Measurements from ENCODE around the gene CNTFR.

CNTFR gene

DNA sequence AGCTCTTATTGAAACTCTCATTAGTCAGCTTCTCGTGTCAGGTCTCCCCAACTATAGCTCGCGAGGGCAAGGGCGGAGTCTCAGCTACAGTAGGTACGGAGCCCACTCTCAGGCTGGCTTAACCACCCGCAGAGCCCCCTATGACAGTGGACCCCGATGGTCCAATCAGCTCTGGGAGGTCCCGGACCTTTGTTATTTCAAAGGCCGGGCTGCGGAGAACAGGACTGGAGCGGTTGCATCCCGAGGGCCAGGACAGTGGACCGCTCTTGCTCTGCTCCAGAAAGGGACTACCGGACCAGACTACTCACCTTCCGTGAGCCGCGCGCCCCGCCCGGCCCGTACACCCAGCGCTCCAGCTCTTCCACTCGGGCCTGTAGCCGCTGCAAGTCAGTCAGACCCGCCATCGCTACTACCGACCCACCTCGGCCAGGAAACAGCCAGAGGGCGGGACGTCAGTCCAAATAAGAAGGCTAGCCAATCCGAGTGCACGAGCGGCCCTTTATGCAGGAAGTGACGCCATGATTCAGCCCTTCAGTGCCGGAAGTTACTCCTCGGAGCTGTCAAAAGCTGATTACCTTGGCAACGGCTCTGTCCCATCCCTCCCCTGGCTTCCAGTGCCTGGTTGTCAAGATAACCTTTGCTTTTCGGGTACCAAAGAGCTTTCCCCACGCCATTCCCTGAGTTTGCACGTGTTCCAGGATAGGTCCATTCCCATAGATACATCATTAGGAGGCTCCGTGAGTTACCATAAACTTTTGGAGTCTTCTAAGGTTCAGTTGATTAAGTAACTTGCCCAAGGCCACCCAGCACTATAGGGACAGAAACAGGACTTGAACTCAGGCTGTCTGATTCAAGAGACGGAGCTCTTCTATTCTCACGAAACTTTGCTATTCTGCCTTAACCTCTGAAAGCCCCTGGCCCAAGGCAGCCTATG, 30.8 kb upstream of the CNTFR start, which contains the start of gene DCTN3:
Gene DCTN3 (minus strand): TSS at position 435 of the 934 bp plus-strand sequence. CDS start 31 bp downstream, at position 404.
- DNase-seq, result peak; percentile 99

DNA sequence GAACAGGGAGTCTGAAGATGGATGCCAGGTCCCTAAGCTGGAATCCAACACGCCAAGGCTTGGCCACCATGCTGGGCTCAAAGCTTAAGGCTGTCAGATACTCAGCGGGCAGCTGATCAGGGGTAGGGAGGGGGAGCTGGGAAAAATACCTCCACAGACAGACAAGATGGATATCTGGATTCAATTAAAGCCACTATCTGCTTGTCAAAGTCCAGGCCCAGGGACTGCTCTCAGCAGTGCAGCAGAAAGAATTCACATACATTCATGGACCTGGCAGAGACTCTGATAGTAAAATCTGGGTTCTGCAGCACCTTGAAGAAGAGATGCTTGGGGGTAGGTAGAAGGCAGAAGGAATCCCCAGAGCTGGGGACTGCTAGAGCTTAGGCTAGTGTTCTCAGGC, 25.6 kb upstream of the CNTFR start:
- DNase-seq, result no peak

DNA sequence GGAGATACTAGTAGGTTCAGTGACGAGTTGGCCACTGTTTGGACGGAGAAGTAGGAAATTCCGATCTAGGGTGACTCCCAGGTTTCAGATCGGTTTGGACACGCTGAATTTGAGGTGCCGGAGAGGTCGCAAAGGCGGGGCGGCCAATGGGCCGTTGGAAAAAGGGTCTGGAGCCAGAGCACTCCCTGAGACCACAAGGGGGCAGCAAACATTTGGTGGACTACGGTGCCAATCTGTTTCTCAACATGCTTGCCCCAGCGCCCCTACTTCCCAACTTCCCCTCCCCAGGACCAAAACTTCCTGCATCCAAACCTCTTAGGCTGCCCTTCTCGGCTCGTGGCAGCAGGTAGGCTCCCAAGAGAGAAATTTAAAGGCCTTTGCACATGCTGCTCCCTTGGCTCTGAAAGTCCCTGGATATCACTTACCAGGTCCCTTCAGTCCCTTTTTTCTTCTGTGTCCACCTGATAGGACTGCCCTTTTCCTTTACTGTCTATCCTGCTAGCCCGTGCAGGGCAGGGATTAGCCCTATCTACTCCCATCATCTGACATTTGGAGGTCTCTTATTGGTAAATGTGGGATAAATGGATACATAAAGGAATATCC, 23.4 kb upstream of the CNTFR start:
- DNase-seq, result peak; percentile 94

DNA sequence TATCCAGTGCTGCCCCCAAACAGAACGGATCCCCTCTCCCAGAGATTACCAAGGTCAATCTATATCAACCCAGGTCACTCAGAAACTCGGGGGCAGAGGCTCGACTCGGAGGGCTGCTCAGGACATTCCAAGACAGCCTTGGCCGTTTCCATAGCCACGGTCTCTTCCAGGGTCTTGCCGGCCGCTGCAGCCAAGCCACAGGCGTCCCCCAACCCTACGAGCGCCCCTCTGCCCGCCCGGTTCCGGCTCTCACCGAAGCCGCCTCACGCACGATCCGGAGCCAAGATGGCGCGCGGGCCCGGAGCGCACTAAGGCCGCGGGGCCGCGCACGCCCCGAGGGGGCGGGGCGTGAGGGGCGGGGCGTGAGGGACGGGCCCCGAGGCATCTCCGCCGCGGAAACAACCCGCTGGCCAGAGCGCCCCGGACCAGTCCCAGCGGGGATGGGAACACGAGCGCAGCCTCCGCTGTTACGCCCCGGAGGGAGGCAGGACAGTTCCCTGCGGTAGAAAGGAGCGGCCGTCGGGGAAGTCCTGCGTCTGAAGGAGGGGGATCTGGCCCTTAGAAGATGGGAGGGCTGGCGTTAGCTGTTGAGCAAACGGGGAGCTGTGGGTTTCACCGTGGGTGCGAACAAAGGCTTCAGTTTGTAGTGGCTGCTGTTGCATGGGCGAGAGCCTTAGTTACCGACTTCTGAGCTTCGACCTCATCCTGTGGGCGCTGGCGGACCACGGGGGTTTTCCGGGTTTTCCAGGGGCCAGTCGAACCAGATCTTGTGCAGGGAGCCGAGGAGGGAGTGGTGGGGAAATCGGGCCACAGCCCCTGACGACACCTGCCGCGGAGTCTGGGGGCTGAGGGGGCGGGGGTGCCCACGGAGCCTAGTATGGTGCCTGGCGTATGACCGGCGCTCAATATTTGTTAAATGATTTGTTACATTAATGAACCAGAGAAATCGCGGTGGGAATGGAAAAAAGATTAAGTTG, 22.6 kb upstream of the CNTFR start, which contains the start of gene RPP25L:
Gene RPP25L (minus strand): TSS at position 287 of the 977 bp plus-strand sequence. CDS start 801 bp downstream, outside the sequence.
- DNase-seq, result peak; percentile 93

DNA sequence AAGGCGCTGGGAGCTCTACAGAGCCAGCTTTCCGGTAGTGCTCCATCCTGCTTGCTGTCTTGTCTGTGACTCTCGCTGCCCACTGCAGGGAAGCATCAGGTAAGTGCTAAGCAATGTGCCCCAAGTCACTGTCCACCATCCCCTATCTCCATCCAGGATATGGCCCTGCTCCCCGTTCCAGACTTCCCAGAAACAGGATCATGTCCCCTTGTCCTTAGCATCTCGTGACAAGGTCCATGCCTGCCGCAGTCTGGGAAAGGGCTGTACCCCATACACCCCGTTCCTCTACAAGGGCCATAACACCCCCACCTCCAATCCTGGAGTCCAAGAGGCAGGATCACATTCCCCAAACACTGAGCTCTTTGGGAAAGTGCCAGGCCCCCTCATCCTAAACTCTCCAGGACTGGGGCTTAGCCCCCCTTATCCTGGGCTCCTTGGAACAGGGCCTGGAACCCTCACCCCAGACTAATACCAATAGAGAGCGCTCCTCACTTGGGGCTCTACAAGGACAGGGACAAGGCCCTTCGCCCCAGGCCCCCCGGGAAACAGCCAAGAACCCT, 21.8 kb upstream of the CNTFR start:
- DNase-seq, result no peak

DNA sequence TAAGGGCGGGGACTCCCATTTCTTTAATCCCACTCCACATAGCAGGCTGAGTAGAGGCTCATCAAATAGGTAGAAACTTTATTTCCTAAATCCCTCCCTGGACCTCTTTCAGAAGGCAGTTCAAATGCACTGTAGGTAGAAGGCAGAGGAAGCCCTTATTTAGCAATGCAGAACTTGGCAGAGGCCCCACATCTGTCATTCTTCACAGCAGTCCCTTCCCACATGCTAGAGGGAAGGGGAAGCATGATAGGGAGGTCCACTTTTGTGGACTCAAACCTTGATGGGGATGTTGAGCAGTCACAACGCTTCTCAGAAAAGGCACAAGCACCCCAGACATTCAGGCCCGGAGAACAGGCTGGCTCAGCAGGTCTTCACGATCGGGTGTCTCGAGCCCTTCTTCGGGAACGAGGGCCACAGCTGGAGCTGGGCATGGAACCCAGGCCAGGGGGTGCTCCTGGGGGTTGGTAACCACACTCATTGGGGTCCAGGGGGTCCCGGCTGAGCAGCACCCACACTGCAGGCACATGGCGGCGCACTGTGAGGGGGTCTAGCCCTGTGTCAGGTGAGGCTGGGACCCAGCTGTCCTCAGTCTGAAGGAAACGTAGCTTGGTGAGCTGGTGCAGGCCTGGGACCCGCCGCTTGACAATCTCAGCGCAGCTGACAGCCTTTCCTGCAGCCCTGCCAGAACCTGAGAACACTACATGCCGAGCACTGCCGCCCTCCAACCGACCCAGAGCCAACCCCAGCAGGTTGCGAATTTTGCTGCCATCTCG, 21.1 kb upstream of the CNTFR start:
- peak; percentile 63 for DNase-seq

DNA sequence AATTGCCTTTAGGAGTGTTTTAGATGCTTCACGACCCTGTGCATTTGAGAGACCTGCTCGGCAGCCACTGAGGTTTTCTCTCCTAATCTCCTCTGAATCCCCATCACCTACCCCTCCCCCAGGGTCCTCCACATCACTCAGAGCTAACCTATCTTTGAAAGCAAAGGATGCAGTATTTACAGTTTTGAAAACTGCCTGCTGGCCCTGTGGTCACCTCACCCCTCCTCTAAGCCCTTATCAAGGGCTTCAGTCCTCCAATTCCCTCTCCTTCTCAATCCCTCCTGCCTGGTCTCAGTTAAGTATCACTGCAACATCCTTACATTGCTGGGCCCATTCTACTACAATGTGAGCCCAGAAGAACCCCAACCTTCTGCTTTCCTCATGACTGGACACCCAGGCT, 17.8 kb upstream of the CNTFR start:
- no peak for DNase-seq

DNA sequence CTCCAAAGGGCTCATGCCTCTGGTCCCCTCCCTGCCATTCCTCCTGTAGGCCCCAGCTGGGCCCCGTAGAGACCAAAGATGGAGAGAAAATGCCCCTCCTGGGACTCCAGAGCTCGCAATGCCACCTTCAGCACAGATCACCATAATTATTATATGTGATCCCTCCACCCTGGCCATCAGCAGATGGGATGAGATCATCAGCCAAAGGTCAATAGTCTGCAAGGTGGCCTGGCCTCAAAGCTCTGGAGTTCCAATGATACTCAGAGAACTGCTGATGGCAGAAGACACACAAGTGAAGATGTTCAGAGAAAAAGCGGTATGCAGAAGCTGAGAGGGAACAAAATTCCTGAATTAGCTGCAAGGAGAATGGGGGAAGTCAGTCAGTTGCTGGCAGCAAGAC, 17.4 kb upstream of the CNTFR start:
- DNase-seq, result no peak

DNA sequence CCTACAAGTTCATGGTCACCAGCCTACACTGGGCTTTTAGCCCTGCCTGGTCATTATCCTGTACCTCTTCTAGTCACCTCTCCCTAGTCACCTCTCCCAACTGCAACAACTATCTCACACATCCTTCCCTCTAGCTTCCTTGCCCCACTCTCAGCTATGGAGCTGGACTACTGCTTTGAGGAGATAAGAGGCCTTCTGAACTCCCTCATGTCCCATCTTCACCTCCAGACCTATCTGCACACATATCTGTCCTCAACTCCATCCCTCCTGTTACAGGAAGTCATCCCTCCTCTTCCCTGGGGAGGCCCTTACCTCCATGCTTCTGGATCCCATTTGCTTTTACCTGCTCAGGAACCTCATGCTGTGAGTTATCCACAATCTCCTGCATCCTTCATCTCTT, 16.7 kb upstream of the CNTFR start:
- no peak for DNase-seq

DNA sequence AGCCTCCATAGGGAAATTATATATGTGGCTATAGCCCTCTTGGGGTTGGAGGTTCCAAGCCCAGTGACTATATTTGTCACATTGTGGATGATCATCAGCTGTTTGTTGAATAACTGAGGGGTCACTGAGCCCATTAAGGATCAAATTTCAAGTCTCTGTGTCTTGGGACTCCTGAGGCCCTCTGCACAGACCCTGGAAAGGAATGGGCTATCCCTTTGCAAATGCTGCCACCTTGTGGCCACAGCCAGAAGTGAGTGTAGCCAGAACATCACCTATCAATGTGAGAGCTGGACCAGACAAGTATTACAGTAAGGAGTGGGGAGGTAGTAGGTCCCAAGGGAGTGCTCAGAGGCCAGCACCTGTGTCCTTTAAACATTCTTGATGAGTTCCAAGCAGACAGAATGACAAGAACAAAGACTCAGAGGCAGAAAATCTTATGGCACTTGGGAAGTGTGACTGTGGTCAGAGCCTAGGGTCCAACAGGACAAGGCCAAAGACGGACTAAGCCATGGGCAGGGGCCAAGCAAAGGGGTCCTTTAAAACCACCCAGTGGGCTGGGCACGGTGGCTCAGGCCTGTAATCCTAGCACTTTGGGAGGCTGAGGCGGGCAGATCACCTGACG, 14.2 kb upstream of the CNTFR start:
- DNase-seq, result peak; percentile 87

DNA sequence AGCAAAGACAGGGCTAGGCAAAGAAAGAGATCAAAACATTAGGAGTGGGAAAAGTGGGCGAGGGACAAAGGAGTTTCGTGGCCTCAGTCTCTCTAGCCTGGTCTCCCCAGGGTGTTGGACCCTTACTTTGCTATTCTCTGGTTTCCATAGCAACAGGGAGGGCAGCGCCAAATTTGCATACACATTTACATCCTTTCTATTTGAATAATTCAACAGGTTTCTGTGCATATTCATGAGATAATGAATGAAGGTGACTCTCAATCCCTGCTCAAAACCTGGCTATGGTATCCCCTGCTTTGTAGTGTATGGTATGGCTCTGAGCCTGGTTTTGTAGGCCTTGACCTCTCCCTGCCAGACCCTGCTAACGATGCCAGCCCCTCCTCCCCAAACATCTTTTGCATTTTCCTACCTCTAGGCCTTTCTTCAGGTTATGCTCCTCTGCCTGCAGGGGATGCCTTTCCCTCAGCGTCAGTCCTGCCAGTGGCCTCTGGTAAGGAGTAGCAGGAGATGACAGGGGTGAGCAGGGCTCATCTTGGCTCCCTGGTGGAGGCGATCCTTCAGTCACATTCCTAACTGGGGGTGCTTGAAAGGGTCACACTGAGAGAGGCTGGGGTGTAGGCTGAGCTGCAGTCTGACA, 12.5 kb upstream of the CNTFR start:
- no peak for DNase-seq

DNA sequence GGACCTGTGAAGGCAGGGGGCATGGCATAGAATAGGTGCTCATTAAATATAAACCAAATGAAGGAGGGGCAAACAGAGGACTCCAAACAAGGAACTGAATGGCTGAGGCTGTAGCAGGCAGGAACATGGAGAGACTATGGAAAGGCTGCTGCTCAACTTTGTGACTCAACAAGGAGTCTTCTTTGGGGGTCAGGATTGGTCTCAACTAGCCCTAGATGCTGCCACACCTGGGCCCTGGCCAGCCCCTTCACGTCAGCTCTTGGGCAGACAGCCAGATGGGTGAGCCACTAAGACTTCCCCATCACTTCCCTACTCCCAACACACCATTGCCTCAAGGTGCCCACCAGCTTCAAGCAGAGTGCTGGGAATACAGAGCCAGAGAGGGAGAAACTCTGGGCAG, 11.4 kb upstream of the CNTFR start:
- DNase-seq, result no peak

DNA sequence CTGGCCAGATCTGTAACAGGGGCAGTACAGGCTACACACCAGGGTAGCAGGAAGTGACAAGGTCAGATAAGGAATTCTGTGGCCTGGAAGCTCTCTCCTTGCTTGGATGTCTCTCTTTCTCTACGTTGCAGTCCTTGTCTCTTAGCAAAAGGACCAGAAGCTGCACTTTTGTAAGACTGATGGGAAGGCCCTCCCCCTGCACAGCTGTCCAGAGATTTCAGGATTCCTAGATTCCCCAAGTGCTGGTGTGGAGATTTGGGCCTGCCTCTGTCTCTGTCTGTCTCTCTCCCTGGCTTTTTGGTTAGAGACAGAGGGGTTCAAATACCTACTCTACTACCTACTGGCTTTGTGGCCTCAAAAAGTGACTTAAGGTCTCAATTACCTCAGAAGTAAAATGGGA, 10.0 kb upstream of the CNTFR start:
- DNase-seq, result no peak

DNA sequence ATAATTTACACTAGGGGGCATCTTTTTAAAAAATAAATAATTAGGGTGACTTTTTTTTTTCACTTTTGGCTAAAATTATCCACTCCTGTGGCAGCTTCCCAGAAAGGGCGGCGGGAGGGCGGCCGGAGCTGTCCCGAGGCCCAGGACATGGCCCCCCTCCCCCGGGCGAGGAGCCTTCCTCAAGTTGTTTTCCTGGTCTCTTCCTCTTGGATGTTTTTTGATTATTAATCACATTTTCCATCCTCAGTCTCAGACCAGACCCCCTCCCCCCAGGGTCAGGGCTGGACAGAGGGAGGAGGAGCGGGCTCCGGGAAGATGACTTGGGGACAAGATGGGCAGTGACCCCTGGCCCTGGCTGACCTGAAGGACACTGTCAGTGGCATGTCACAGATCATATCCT, 4.7 kb upstream of the CNTFR start:
- no peak for DNase-seq

DNA sequence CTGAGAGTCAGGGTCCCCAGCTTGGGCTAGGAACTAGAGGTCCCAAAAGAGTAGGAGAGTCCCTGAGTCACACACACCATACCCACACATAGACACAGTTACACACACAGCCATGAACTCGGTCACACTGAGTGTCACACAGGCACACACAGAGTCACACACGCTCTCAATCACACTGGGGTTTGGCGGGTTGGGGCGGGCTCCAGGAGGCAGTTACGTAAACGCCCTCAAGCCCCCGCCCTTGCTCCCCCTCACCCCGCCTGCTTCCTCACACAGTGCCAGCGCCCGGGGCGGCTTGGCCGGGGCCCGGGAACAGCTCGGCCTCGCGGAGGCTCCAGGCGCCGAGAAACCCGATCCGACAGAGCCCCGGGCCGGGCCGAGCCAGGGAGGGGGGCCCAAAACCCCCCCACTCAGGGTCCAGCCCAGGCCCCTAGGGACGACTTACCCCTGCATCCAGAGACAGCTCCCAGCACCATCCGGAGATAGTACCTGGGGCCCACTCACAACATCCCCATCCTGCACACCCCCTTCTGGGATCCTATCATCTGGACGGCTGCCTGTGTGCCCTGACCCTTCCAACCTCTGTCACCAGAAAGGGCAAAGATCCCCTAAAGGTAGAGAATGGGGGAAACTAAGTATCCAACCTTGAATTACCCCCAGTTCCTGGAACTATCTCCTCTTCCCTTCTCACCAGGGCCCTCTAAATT, 3.5 kb upstream of the CNTFR start:
- peak; percentile 63 for DNase-seq

DNA sequence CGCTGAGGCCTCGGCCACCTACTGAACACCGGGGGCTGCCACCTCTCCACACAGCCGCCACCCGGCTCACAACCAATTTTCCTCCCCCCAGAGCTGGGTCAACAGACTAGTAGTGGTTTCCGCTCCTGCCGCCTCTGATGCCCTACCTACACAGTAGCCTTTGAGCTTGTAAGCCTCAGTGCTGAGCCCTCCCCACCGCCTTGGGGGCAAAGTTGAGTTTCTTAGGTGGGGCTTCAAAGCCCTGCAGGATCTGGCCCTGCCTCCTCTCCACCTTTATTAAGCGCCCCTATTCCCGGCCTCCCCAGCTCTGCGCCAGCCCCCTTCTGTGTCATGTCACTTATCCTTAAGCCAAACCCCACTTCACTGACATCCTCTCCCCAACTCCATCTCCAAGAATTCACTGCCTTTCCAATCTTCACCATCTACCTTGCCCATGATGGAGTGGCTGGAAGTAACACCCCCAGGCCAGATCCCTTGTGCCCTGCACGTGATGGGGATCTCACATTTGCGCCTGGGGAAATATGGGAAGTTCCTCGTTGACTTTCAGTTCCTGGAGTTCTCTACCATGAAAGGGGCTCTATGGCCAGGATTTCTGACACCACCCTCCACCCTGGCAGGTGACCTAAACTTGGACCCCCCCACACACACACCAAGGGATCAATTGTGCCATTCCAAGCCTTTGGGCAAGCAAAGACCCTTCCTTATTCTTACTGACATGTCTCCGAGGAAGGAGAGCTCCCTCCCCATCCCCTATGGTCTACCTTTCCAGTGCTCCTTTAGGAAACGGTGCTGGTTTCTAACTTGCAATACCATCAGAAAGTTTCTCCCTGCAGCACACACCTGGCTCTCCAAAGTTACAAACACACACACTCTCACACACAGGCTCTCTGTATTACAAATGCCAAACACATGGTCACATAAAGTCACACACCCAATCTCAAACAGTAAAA, 2.7 kb upstream of the CNTFR start:
- DNase-seq, result no peak

DNA sequence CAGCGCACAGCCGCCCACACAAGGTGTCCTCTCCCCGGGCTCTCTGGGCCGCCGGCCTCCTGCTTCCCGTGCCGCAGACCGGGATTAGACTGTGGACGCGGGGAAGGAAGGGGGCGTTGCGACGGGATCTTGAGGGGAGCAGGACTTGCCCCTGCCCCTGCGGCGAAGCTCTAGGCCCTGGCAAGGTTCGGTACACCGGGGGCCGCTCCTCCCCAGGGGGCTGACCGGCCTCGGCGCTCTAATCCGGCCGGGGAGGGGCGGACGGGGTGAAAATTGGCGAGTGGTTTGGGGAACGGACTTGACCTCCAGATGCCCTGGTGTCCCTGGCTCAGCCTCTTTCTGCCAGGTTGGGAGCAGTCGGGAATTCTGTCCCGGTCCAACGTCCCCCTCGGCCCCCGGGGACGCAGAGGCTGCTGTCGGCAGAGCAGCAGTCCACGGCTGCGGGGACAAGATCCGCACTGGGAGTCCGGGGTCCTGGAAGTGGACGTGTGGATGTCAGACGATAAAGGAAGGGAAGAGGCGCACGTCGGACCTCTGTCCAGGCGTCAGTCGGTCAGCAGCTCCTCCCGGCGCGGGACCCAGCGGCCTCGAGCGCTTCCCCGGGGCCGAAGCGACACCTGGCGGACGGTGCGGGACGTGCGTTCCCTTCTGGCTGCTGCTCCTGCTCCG, 1.9 kb upstream of the CNTFR start:
- DNase-seq, result peak; percentile 84
